H1 (cell line): Measurements from ENCODE around the gene MSL3B.
A peak's percentile ranks its signal among the peaks of the same experiment; 100 is the strongest.

Experiments
- CTCF ChIA-PET: fragments of 300-600 bp; sonication (Branson Sonifier 250); formaldehyde crosslinking; loops from one replicate; lab custom pipeline; 2021; ENCODE audit not compliant: partially characterized antibody; lab: Charles Lee
- POLR2A ChIA-PET: fragments of 300-600 bp; sonication (Branson Sonifier 250); formaldehyde crosslinking; loops from one replicate; lab custom pipeline; 2021; ENCODE audit warnings: inconsistent platforms; ENCODE audit not compliant: partially characterized antibody; lab: Charles Lee
- DNase-seq, 2 experiments: peaks; one replicate each; pipeline versions ENCODE4 v3.0.0 to v3.0.0-alpha.2; 2010 to 2022; ENCODE audit warnings: low spot score in 2 of 2, low read depth in 1 of 2, mixed read lengths in 1 of 2
- FAIRE-seq: peaks from 2 replicates; lab custom pipeline; 2011; peaks lifted over from hg19 to GRCh38; lab: Jason Lieb, UNC
- H2AFZ ChIP-seq: 2 replicates; pipeline ENCODE4 v1.8.1; 2012; ENCODE audit warnings: low read length, inconsistent platforms
- H2AK5ac ChIP-seq: 2 replicates; pipeline ENCODE4 v1.6.1; 2013; ENCODE audit warnings: low read depth, low read length
- H2BK120ac ChIP-seq: replicated peaks from 2 replicates; pipeline ENCODE3; 2013; ENCODE audit warnings: low read depth, low read length, inconsistent platforms
- H2BK12ac ChIP-seq: 2 replicates; pipeline ENCODE4 v1.6.1; 2013; ENCODE audit warnings: low read depth, low read length
- H2BK15ac ChIP-seq: 2 replicates; pipeline ENCODE4 v1.6.1; 2013; ENCODE audit warnings: low read length
- H2BK20ac ChIP-seq: 2 replicates; pipeline ENCODE4 v1.6.1; 2013; ENCODE audit warnings: low read length
- H2BK5ac ChIP-seq: 2 replicates; pipeline ENCODE4 v1.6.1; 2013; ENCODE audit warnings: low read depth, low read length
- H3K14ac ChIP-seq: 2 replicates; pipeline ENCODE4 v1.6.1; 2013; ENCODE audit warnings: inconsistent platforms; ENCODE audit not compliant: insufficient read length
- H3K18ac ChIP-seq: 2 replicates; pipeline ENCODE4 v1.6.1; 2013; ENCODE audit warnings: low read length; ENCODE audit errors: extremely low read depth
- H3K23ac ChIP-seq: 2 replicates; pipeline ENCODE4 v1.6.1; 2013; ENCODE audit warnings: inconsistent platforms; ENCODE audit not compliant: insufficient read length
- H3K23me2 ChIP-seq: 2 replicates; pipeline ENCODE4 v1.6.1; 2013; ENCODE audit warnings: low read depth, low read length
- H3K27ac ChIP-seq: 2 replicates; pipeline ENCODE4 v1.6.1; 2011; ENCODE audit warnings: low read depth, low read length, inconsistent platforms
- H3K27me3 ChIP-seq, 4 experiments: replicated peaks in 1 of 4; 1 replicate in 1 of 4; 2 replicates in 3 of 4; pipeline versions ENCODE4 v1.6.1 to v1.8.1; 2011 to 2013; ENCODE audit warnings: low read length in 3 of 4, mild to moderate bottlenecking in 3 of 4, inconsistent platforms in 2 of 4, mixed read lengths in 2 of 4, moderate library complexity in 1 of 4; ENCODE audit not compliant: control insufficient read depth in 3 of 4, insufficient read depth in 3 of 4; ENCODE audit errors: extremely low read depth in 1 of 4
- H3K36me3 ChIP-seq, 4 experiments: 2 replicates each; pipeline versions ENCODE4 v1.6.1 to v1.8.1; 2011 to 2013; ENCODE audit warnings: mild to moderate bottlenecking in 4 of 4, low read length in 3 of 4, moderate library complexity in 2 of 4, control low read depth in 1 of 4, inconsistent platforms in 1 of 4; ENCODE audit not compliant: insufficient read depth in 4 of 4, control insufficient read depth in 2 of 4
- H3K4ac ChIP-seq: replicated peaks from 2 replicates; pipeline ENCODE3; 2013; ENCODE audit warnings: low read length, low read depth, mixed read lengths, inconsistent platforms; ENCODE audit not compliant: insufficient read length
- H3K4me1 ChIP-seq, 4 experiments: replicated peaks in 1 of 4; 1 replicate in 1 of 4; 2 replicates in 3 of 4; pipeline versions ENCODE4 v1.6.1 to v1.8.1; 2011 to 2013; ENCODE audit warnings: low read length in 3 of 4, inconsistent platforms in 2 of 4, mixed read lengths in 1 of 4; ENCODE audit not compliant: insufficient read depth in 4 of 4, control insufficient read depth in 3 of 4
- H3K4me2 ChIP-seq, 2 experiments: 2 replicates each; pipeline versions ENCODE4 v1.6.1 to v1.8.1; 2011 to 2013; ENCODE audit warnings: low read depth in 2 of 2, low read length in 2 of 2, control low read depth in 1 of 2, inconsistent platforms in 1 of 2, mild to moderate bottlenecking in 1 of 2; ENCODE audit not compliant: insufficient read depth in 1 of 2
- H3K4me3 ChIP-seq, 4 experiments: fragments of 200-600, 300-600 bp in 1 of 4; sonication (generic), shearing (Covaris generic), sonication (Bioruptor Twin) in 1 of 4; 2 replicates each; pipeline versions ENCODE4 v1.5.1 to v1.8.1; 2011 to 2016; ENCODE audit warnings: low read length in 4 of 4, low read depth in 3 of 4, control low read depth in 2 of 4, inconsistent platforms in 2 of 4, mild to moderate bottlenecking in 2 of 4, mixed read lengths in 1 of 4, moderate library complexity in 1 of 4; ENCODE audit not compliant: insufficient read depth in 2 of 4; ENCODE audit errors: extremely low read depth in 1 of 4
- H3K56ac ChIP-seq: replicated peaks from 2 replicates; pipeline ENCODE3; 2013; ENCODE audit warnings: low read depth, mild to moderate bottlenecking, mixed read lengths, low read length, inconsistent platforms; ENCODE audit not compliant: insufficient read length
- H3K79me1 ChIP-seq: 2 replicates; pipeline ENCODE4 v1.6.1; 2013; ENCODE audit warnings: low read depth, low read length, control low read depth
- H3K79me2 ChIP-seq, 2 experiments: 2 replicates each; pipeline versions ENCODE4 v1.6.1 to v1.8.1; 2012 to 2013; ENCODE audit warnings: low read length in 2 of 2, mild to moderate bottlenecking in 2 of 2, inconsistent platforms in 1 of 2; ENCODE audit not compliant: insufficient read depth in 2 of 2, control insufficient read depth in 1 of 2
- H3K9ac ChIP-seq, 4 experiments: replicated peaks in 1 of 4; 1 replicate in 1 of 4; 2 replicates in 3 of 4; pipeline versions ENCODE4 v1.6.1 to v1.8.1; 2011 to 2013; ENCODE audit warnings: low read depth in 3 of 4, low read length in 3 of 4, control low read depth in 2 of 4, mild to moderate bottlenecking in 2 of 4, moderate library complexity in 2 of 4, inconsistent platforms in 1 of 4; ENCODE audit errors: extremely low read depth in 1 of 4
- H3K9me3 ChIP-seq, 2 experiments: 2 replicates each; pipeline versions ENCODE4 v1.6.1 to v1.8.1; 2012 to 2013; ENCODE audit warnings: mild to moderate bottlenecking in 2 of 2, moderate library complexity in 2 of 2, control low read depth in 1 of 2, inconsistent platforms in 1 of 2, low read depth in 1 of 2, low read length in 1 of 2, mixed read lengths in 1 of 2; ENCODE audit not compliant: insufficient read depth in 2 of 2
- H4K20me1 ChIP-seq, 2 experiments: replicated peaks in 1 of 2; 2 replicates each; pipeline versions ENCODE3 to v1.8.1; 2011 to 2013; ENCODE audit warnings: inconsistent platforms in 2 of 2, low read length in 2 of 2, mild to moderate bottlenecking in 1 of 2; ENCODE audit not compliant: insufficient read depth in 2 of 2, control insufficient read depth in 1 of 2
- H4K5ac ChIP-seq: 2 replicates; pipeline ENCODE4 v1.6.1; 2013; ENCODE audit warnings: low read length, low read depth, mixed read lengths, inconsistent platforms; ENCODE audit not compliant: insufficient read length
- H4K8ac ChIP-seq: 2 replicates; pipeline ENCODE4 v1.8.0; 2013; ENCODE audit warnings: mild to moderate bottlenecking, moderate library complexity, low read length, inconsistent platforms; ENCODE audit not compliant: insufficient read depth; ENCODE audit errors: extremely low read depth
- H4K91ac ChIP-seq: replicated peaks from 2 replicates; pipeline ENCODE3; 2013; ENCODE audit warnings: low read length, mixed read lengths, inconsistent platforms; ENCODE audit not compliant: insufficient read length
- CREB1 ChIP-seq: IDR thresholded peaks from 2 replicates; pipeline ENCODE4 v1.6.1; 2012; ENCODE audit warnings: inconsistent platforms
- E2F6 ChIP-seq: IDR thresholded peaks from 2 replicates; pipeline ENCODE4 v1.6.1; 2012; ENCODE audit warnings: inconsistent platforms
- KDM5A ChIP-seq: fragments of 200-600 bp; IDR thresholded peaks from 2 replicates; pipeline ENCODE4 v1.7.1; 2012; ENCODE audit warnings: mild to moderate bottlenecking, low read length, inconsistent platforms, mixed read lengths
- PHF8 ChIP-seq: fragments of 200-600 bp; sonication (generic); conservative IDR thresholded peaks from 2 replicates; pipeline ENCODE4 v1.7.1; 2012; ENCODE audit warnings: low read depth, mild to moderate bottlenecking, inconsistent platforms, low read length, moderate library complexity
- RXRA ChIP-seq: IDR thresholded peaks from 2 replicates; pipeline ENCODE4 v1.6.1; 2011; ENCODE audit warnings: low read depth, mild to moderate bottlenecking, low read length, moderate library complexity; ENCODE audit not compliant: insufficient read depth
- TEAD4 ChIP-seq: IDR thresholded peaks from 2 replicates; pipeline ENCODE4 v1.6.1; 2012; ENCODE audit warnings: low read depth, low read length, inconsistent platforms, mixed read lengths
- WGBS, 2 experiments: shearing (Covaris generic) in 1 of 2; methylation state at CpG; one replicate each; pipeline versions ENCODE4 v1.1.6 to v1.1.7; 2013 to 2015; ENCODE audit warnings: low lambda C conversion rate in 2 of 2, mixed read lengths in 2 of 2, inconsistent platforms in 1 of 2, low coverage in 1 of 2, missing lambda C conversion rate in 1 of 2; ENCODE audit not compliant: insufficient replicate concordance in 2 of 2, insufficient coverage in 1 of 2, insufficient read length in 1 of 2; ENCODE audit errors: extremely low coverage in 1 of 2, missing lambda C conversion rate in 1 of 2; 5-methylcytosine and 5-hydroxymethylcytosine counted together

The MSL3B gene

GRCh38 chr2:233818639-233819621 lies 49.3 kb downstream of the MSL3B start:
- H4K91ac ChIP-seq: no peak overlapping the region
- no peak for DNase-seq
- H3K23ac ChIP-seq: no peak overlapping the region
- no peak overlapping the region for H2BK5ac ChIP-seq
- no peak overlapping the region for H2AK5ac ChIP-seq
- no peak overlapping the region for H3K9ac ChIP-seq
- no peaks in the 10 kb centered on the region for H3K23me2 ChIP-seq
- ChIA-PET POLR2A (no interaction called here), CTCF (interaction anchor here (2.6 kb wide), 1 partner anchor 13 kb away, joined by 11 read pairs; no protein-coding TSS in a partner anchor)
- H3K79me1 ChIP-seq: no peaks in the 10 kb centered on the region
- FAIRE-seq: no peak
- H2BK120ac ChIP-seq: no peak overlapping the region
- H2BK15ac ChIP-seq: no peak overlapping the region
- no peaks in the 10 kb centered on the region for H4K20me1 ChIP-seq
- no peak overlapping the region for H3K56ac ChIP-seq
- no peaks in the 10 kb centered on the region for H3K79me2 ChIP-seq
- H3K36me3 ChIP-seq: no peaks in the 10 kb centered on the region
- H4K5ac ChIP-seq: no peak overlapping the region
- no peak overlapping the region for H2AFZ ChIP-seq
- H3K27me3 ChIP-seq: no peaks in the 10 kb centered on the region
- no peak overlapping the region for H3K4ac ChIP-seq
- no peaks in the 10 kb centered on the region for H3K9me3 ChIP-seq
- no peak overlapping the region for H3K4me3 ChIP-seq
- TF ChIP-seq CREB1 (no peak), PHF8 (no peak), RXRA (no peak), E2F6 (no peak), KDM5A (no peak), TEAD4 (no peak)
- no peaks in the 10 kb centered on the region for H3K4me1 ChIP-seq
- 73% methylated on average over 15 of the region's 17 CpGs; no CpG with 5 or more reads in 1 of the 2 experiments for WGBS, 2 experiments
- H2BK20ac ChIP-seq: no peak overlapping the region
- peak overlapping the region; percentile 2; the same call in 1 of the 2 replicates for H4K8ac ChIP-seq
- no peak overlapping the region for H3K4me2 ChIP-seq
- no peak overlapping the region for H2BK12ac ChIP-seq
- H3K14ac ChIP-seq: no peak overlapping the region
- no peak overlapping the region for H3K18ac ChIP-seq
- H3K27ac ChIP-seq: no peak overlapping the region
